ENCODE results near the gene KCNE4. TPM values are rescaled to one million over a fixed set of nuclear protein-coding genes. Genes with fewer than 3 reads are reported as not detected.
"Not testable (repeated sequence)": the region's sequence is repeated elsewhere in the genome, so short reads cannot be mapped to it uniquely, and the experiment has no call there.

Gene KCNE4
- total RNA-seq, 4 donors from 2014 or later: 8.2 to 12.2 (median 8.7) TPM

GRCh38 chr2:223078482-223078881 lies 26.5 kb downstream of the KCNE4 start:
- no peak for TF ChIP-seq POLR2A (IDR thresholded peaks at IDR 0.05)
- TF ChIP-seq EP300 (IDR thresholded peaks at IDR 0.05): no peak
- no peak for TF ChIP-seq CTCF (IDR thresholded peaks at IDR 0.05)
- H3K4me3 ChIP-seq: no peak overlapping the region
- H3K27me3 ChIP-seq: no peaks in the 10 kb centered on the region
- no peak for DNase-seq (ENCODE audit: low spot score in 2 of 2)
- no peaks in the 10 kb centered on the region for H3K36me3 ChIP-seq
- peaks cover 0 to 4% (median 0%) of the 10 kb centered on the region in 4 donors for H3K4me1 ChIP-seq
- H3K9me3 ChIP-seq: no peaks in the 10 kb centered on the region
- no peak overlapping the region for H3K27ac ChIP-seq
- 87 to 94% methylated on average over 1 of the region's 1 CpG for WGBS, 2 donors

GRCh38 chr2:223079378-223079777 lies 27.4 kb downstream of the KCNE4 start:
- Histone ChIP-seq H3K27ac (no peak overlapping the region), H3K4me3 (no peak overlapping the region), H3K4me1 (peaks cover 0 to 4% (median 0%) of the 10 kb centered on the region in 4 donors), H3K36me3 (no peaks in the 10 kb centered on the region), H3K9me3 (no peaks in the 10 kb centered on the region), H3K27me3 (no peaks in the 10 kb centered on the region)
- no peak for DNase-seq (ENCODE audit: low spot score in 2 of 2)
- WGBS, 2 donors: 71 to 74% methylated on average over 2 of the region's 2 CpGs
- TF ChIP-seq POLR2A (IDR thresholded peaks at IDR 0.05) (no peak), CTCF (IDR thresholded peaks at IDR 0.05) (no peak), EP300 (IDR thresholded peaks at IDR 0.05) (no peak)

- peaks cover 0 to 4% (median 0%) of the 10 kb centered on the region in 4 donors for H3K4me1 ChIP-seq
Observed at GRCh38 chr2:223079925-223080324, 27.9 kb downstream of the KCNE4 start.

GRCh38 chr2:223080790-223081360 lies 28.9 kb downstream of the KCNE4 start:
- H3K27ac ChIP-seq; H3K27me3 ChIP-seq; H3K4me3 ChIP-seq; DNase-seq (ENCODE audit: low spot score in 2 of 2); H3K36me3 ChIP-seq; H3K9me3 ChIP-seq; H3K4me1 ChIP-seq: not testable (repeated sequence)
- 56 to 60% methylated on average over 3 of the region's 3 CpGs for WGBS, 2 donors

More at GRCh38 chr2:223079925-223080324, 27.9 kb downstream of the KCNE4 start:
- no peaks in the 10 kb centered on the region for H3K9me3 ChIP-seq
- TF ChIP-seq POLR2A (IDR thresholded peaks at IDR 0.05): no peak
- no peak for TF ChIP-seq CTCF (IDR thresholded peaks at IDR 0.05)
- TF ChIP-seq EP300 (IDR thresholded peaks at IDR 0.05): no peak
- no peak overlapping the region for H3K4me3 ChIP-seq
- H3K36me3 ChIP-seq: no peaks in the 10 kb centered on the region
- no peak for DNase-seq (ENCODE audit: low spot score in 2 of 2)
- H3K27ac ChIP-seq: no peak overlapping the region
- no peaks in the 10 kb centered on the region for H3K27me3 ChIP-seq
- WGBS, 2 donors: 85 to 93% methylated on average over 2 of the region's 2 CpGs

GRCh38 chr2:223081789-223082188 lies 29.8 kb downstream of the KCNE4 start:
- TF ChIP-seq CTCF (IDR thresholded peaks at IDR 0.05) (no peak), POLR2A (IDR thresholded peaks at IDR 0.05) (no peak), EP300 (IDR thresholded peaks at IDR 0.05) (peak in 1 of 2 donors; percentile 30)
- H3K4me1 ChIP-seq: no peaks in the 10 kb centered on the region

More at GRCh38 chr2:223081789-223082188, 29.8 kb downstream of the KCNE4 start:
- no peaks in the 10 kb centered on the region for H3K9me3 ChIP-seq
- H3K27ac ChIP-seq: peak overlapping the region in 1 of 4 donors; percentile 67
- no peaks in the 10 kb centered on the region for H3K27me3 ChIP-seq
- H3K36me3 ChIP-seq: no peaks in the 10 kb centered on the region
- no peak overlapping the region for H3K4me3 ChIP-seq
- WGBS, 2 donors: 14 to 19% methylated on average over 3 of the region's 3 CpGs
- no peak for DNase-seq (ENCODE audit: low spot score in 2 of 2)
